GM21737 (cell line): ENCODE results near the gene SRD5A3.

Experiments used
- ATAC-seq: cut with Tn5 transposase; IDR thresholded peaks from one replicate; pipeline ENCODE4 v1.9.1; 2021; ENCODE audit warnings: mild to moderate bottlenecking, moderate library complexity; ENCODE audit not compliant: unreplicated experiment

Gene SRD5A3

GRCh38 chr4:55345980-55346850 is at the start of gene SRD5A3:
Gene SRD5A3, plus strand, starts transcription at chr4:55346242. Its CDS starts 95 bp downstream, at chr4:55346337.
- peak; percentile 95 for ATAC-seq

- no peak for ATAC-seq
Observed at GRCh38 chr4:55297346-55297745, 48.7 kb upstream of the SRD5A3 start.

GRCh38 chr4:55303760-55304165 is 42.3 kb upstream of the SRD5A3 start:
- ATAC-seq = no peak

DNA sequence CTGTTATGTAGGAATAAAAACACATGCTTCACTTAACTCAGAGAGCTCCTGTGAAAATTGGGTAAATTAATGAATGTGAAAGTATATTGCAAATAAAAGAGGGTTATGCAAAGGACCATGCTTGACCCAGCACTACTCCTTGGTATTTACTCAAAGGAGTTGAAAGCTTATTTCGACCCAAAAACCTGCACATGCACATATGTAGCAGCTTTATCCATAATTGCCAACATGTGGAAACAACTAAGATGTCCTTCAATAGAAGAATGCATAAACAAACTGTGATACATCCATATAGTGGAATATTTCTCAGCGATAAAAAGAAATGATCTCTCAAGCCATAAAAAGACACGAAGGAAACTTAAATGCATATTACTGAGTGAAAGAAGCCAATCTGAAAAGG is 41.7 kb upstream of the SRD5A3 start:
- no peak for ATAC-seq

GRCh38 chr4:55308071-55308470 is 38.0 kb upstream of the SRD5A3 start:
- ATAC-seq = no peak

- no peak for ATAC-seq
Observed at GRCh38 chr4:55311792-55312488, 34.1 kb upstream of the SRD5A3 start.

DNA sequence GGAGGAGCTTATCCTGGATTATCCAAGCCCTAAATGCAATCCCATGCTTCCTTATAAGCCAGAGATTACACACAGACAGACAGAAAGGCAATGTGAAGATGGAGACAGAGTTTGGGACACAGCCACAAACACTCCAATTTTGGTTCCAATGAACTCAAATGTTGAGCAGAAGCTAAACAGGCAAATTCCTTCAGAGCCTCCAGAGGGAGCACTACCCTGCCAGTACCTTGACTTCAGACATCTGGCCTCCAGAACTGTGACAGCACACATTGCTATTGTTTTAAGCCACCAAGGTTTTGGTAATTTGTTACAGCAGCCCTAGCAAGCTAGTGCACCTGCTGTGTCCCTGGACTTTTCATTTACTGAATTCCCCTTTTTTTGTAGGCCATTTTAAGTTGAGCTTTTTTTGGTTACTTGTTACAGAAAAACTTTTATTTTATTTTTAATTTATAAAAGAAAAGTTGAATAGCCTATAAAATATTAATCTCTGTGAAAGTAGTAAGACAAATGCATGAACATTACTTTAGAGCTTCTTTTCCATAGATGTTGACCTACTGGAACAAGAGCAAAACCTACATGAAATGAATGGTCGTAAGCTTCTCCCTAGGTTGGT is 33.4 kb upstream of the SRD5A3 start:
- ATAC-seq = no peak

GRCh38 chr4:55314141-55314820 is 31.8 kb upstream of the SRD5A3 start:
- ATAC-seq = no peak

- no peak for ATAC-seq
Observed at GRCh38 chr4:55318175-55319129, 27.6 kb upstream of the SRD5A3 start.

DNA sequence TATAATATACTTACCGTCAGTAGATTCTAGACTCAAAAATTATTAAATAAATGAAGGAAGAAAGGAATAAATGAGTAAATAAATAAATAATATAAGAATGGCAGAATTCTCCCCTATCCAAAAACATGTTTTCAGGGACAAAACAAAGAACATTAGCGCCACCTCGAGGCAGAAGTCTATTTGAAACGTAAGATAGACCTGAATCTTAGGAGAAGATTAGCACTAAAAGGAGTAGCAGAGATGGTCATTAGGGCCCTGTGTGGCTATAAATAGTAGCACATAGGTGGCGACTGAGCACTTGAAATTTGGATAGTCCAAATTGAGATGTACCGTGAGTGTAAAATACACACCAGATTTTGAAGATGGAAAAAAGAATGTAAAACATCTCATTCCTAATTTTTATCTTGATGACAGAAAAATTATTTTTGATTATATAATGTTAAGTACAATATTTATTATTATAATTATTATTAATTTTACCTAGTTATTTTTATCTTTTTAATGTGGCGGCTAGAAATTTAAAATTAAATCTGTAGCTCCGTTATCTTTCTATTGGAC is 24.3 kb upstream of the SRD5A3 start:
- no peak for ATAC-seq

- ATAC-seq = no peak
Observed at GRCh38 chr4:55323375-55323774, 22.7 kb upstream of the SRD5A3 start.

DNA sequence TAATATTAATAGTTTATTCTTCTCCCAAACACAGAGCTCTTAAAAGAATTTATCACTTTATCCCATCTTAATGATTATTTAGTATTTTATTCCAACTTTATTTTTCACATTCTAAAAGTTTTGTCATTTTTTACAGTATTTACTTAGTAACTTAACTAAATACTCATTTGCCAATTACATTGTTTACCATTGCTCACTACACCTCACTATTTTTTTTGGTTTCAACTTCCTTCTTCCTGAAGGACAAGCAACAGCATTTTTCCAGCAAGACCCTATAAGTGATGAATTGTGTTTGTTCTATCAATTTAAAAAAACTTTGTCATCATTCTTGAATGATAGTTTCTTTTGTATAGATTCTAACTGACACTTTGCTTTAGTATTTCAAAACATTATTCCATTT is 19.4 kb upstream of the SRD5A3 start:
- no peak for ATAC-seq

DNA sequence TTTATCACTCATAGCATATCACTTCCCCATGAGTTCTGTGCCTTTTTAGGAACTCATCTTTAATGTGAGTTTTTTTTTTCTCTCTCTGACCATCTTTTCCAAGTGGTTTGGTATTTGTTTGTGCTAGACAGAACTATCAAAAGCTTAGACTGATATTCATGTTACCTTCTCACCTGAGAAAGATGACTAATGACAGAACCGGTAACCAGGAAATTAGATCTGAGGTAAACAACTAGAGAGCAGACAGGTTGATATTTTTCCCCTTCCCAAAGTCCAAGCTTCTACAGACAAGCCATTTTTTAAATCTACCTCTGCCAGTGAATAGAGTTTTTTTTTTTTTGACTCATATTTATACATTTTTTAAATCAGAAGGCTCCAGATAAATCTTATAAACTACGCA is 17.0 kb upstream of the SRD5A3 start:
- no peak for ATAC-seq

GRCh38 chr4:55330241-55330640 is 15.8 kb upstream of the SRD5A3 start:
- no peak for ATAC-seq

DNA sequence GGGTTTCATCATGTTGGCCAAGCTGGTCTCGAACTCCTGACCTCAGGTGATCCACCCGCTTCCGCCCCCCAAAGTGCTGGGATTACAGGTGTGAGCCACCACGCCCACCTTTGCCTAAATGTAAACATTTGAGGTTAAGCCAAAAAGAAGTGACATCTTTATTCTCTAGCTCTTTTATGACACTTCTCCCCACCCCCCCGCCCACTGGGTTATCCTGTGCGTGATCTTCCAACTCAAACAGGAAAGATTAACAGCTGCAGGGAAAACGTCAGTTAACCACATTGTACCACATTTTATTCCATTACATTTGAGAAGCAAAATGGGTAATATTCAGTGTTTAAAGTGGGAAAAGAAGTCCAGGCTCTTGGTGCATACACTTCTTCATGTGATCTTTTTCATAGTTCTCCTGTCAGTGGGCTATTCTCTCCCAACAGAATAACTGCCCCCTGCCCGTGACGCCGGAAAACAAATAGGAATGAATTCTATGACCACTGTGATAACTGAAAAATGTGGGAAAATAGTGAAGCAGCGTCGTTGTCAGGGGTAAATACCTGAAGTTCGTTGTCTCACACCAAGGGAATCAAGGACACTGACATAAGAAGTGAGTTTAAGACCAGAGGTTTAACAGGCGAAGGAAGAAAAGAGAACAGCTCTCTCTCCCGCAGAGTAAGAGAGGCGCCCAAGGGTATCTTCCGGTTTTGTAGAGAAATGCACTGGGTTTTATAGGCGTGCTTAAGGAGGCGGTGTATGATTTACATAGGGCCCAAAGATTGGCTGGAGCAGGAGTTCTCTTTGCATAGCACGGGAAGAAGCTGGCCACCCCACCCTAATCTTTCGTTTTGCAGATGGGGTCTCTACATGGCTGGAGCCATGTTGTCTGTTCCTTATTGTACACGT is 9.7 kb upstream of the SRD5A3 start:
- no peak for ATAC-seq

DNA sequence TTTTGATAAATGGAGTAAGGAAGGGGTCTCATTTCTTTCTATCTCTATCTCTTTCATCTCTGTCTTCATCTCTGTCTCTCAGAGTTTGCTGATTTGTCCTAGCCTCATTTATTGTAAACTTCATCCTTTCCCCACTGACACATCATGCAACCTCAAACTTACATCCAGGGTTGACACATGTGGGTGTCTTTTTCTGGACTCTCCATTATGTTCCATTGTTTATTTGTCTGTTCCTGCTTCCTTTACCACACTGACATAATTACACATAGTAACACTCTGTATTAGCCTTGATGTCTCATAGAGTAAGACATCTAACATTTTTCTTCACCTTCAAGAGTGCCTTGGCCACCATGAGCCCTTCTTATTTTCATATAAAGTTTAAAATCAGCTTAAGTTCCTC is 8.1 kb upstream of the SRD5A3 start:
- ATAC-seq = no peak

DNA sequence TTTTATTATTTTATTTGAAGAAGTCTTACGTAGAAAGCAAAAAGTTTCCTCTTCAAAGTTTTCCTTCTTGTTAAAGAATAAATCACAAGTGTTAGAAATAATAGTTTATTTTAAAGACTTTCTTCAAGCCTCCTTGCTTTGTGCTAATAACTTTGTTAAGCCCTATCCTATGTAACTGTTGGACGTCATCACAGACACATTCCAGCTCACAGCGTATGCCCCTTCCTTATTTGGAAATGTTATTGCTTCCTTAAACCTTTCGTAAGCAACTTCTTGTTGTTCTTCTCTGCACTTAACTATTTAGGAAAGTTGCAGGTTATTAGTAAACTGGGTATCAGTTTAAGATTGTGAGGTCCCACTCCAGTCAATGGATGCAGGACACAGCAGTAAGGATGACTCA is 7.6 kb upstream of the SRD5A3 start:
- no peak for ATAC-seq

- no peak for ATAC-seq
Observed at GRCh38 chr4:55340266-55340665, 5.8 kb upstream of the SRD5A3 start.

DNA sequence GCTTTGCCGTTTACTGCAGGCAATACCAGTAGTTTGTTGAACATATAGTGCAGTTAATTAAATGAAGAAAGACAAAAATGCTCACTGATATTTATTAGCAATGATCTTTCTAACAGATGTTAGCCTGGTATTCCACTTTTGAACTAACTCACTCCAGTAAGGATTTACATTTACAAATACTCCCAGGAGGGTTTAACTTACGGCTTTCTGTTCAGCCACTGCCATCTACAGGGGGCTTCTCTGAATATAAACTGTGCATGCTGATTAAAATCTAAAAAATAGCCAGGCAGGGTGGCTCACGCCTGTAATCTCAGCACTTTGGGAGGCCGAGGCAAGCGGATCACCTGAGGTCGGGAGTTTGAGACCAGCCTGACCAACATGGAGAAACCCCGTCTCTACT is 2.2 kb upstream of the SRD5A3 start:
- ATAC-seq = no peak
